ENCODE measurements around the gene BCAT1. TPM values are rescaled to one million over a fixed set of nuclear protein-coding genes. Genes with fewer than 3 reads are reported as not detected.

BCAT1 gene
- total RNA-seq, 1 experiment from 2014 or later: 0.74 TPM

- Histone ChIP-seq H2AFZ (ENCODE audit: low read depth, low read length, poor library complexity, severe bottlenecking) (no peak overlapping the region), H3K27me3 (ENCODE audit: insufficient read depth, low read length) (0 out of 2 replicates have a peak, but pooled peaks cover 3% of the 10 kb centered on the region), H3K9ac (ENCODE audit: low read length) (no peak overlapping the region), H3K9me3 (ENCODE audit: control insufficient read depth in 1 of 2, insufficient read depth in 1 of 2, low read depth in 1 of 2, low read length in 2 of 2) (no peaks in the 10 kb centered on the region), H4K20me1 (ENCODE audit: insufficient read depth) (no peaks in the 10 kb centered on the region), H3K4me3 (replicated peaks in 1 of 2; ENCODE audit: low read depth in 1 of 2, low read length in 2 of 2) (no peak overlapping the region), H3K4me1 (ENCODE audit: control insufficient read depth in 1 of 2, insufficient read depth in 2 of 2, low read length in 2 of 2) (no peaks in the 10 kb centered on the region), H3K79me2 (ENCODE audit: insufficient read depth, low read length) (no peaks in the 10 kb centered on the region), H3K36me3 (ENCODE audit: control insufficient read depth in 1 of 2, insufficient read depth in 2 of 2, low read length in 2 of 2) (no peaks in the 10 kb centered on the region), H3K27ac (ENCODE audit: low read depth, low read length) (no peak overlapping the region), H3K9me2 (ENCODE audit: insufficient read depth) (no peaks in the 10 kb centered on the region), H3K4me2 (ENCODE audit: low read length) (no peak overlapping the region)
- no peak for DNase-seq (ENCODE audit: low read depth, low spot score)
- ChIA-PET CTCF (interaction anchor here (1.0 kb wide), 1 partner anchor 19 kb away, joined by 3 read pairs; no protein-coding TSS in a partner anchor), POLR2A (no interaction called here), RAD21 (ENCODE audit: low non-redundant PET in 1 of 2, low total read pairs in 2 of 2, uncharacterized antibody in 2 of 2, unreplicated experiment in 2 of 2) (no interaction called here)
- intact Hi-C loops (cut with micrococcal nuclease): no loop called here
- no peak for ATAC-seq
- TF ChIP-seq RAD21 (IDR thresholded peaks at IDR 0.05; ENCODE audit: low read depth) (no peak), ZBTB33 (IDR thresholded peaks at IDR 0.05; ENCODE audit: extremely low read depth, insufficient replicate concordance, low read length) (no peak), ELF1 (IDR thresholded peaks at IDR 0.05; ENCODE audit: borderline replicate concordance, low read depth) (no peak), SIN3A (IDR thresholded peaks at IDR 0.05; ENCODE audit: low read depth) (no peak), ZNF274 (IDR thresholded peaks at IDR 0.05; ENCODE audit: low read depth, low read length) (no peak), POLR2A (IDR thresholded peaks at IDR 0.05; ENCODE audit: borderline replicate concordance, extremely low read depth, insufficient read depth, insufficient read length) (no peak), REST (IDR thresholded peaks at IDR 0.05; ENCODE audit: low read depth) (no peak), EGR1 (IDR thresholded peaks at IDR 0.05; ENCODE audit: low read depth) (no peak)
- no TSS peak for BruUV-seq (replicated peaks)
Observed at GRCh38 chr12:24796876-24797275, 152.0 kb downstream of the BCAT1 start.

Measured in HCT116 (cell line).